CD4-positive, alpha-beta T cell treated with Interleukin-21 for 1 hour (primary cell): ENCODE data around the gene BEND2.
"Not testable (repeated sequence)": the region's sequence is repeated elsewhere in the genome, so short reads cannot be mapped to it uniquely, and the experiment has no call there.

Experiments used
- DNase-seq: peaks from one replicate; pipeline ENCODE4 v3.0.0-alpha.2; 2020

The BEND2 gene

GRCh38 chrX:18220786-18221185, at the start of gene BEND2:
TSS of gene BEND2 (minus strand) at chrX:18220886. CDS start at chrX:18220750, 136 bp downstream.
- no peak for DNase-seq

GRCh38 chrX:18255059-18255458, 34.4 kb upstream of the BEND2 start:
- DNase-seq, result no peak

GRCh38 chrX:18252644-18253359, 32.1 kb upstream of the BEND2 start:
- DNase-seq, result no peak

- DNase-seq, result not testable (repeated sequence)
Measured at GRCh38 chrX:18229646-18230045, 9.0 kb upstream of the BEND2 start.

- no peak for DNase-seq
Measured at GRCh38 chrX:18228069-18228468, 7.4 kb upstream of the BEND2 start.

GRCh38 chrX:18227458-18227857, 6.8 kb upstream of the BEND2 start:
- no peak for DNase-seq

GRCh38 chrX:18210470-18210869, 10.2 kb downstream of the BEND2 start:
- no peak for DNase-seq

- no peak for DNase-seq
Measured at GRCh38 chrX:18206657-18207056, 14.0 kb downstream of the BEND2 start.

GRCh38 chrX:18203631-18204030, 17.1 kb downstream of the BEND2 start:
- DNase-seq, result no peak

GRCh38 chrX:18194688-18195087, 26.0 kb downstream of the BEND2 start:
- DNase-seq, result no peak

GRCh38 chrX:18179446-18179845, 41.2 kb downstream of the BEND2 start:
- no peak for DNase-seq

- no peak for DNase-seq
Measured at GRCh38 chrX:18174971-18175370, 45.7 kb downstream of the BEND2 start.

GRCh38 chrX:18174209-18174608, 46.5 kb downstream of the BEND2 start:
- DNase-seq, result no peak

GRCh38 chrX:18173494-18174180, 47.0 kb downstream of the BEND2 start:
- no peak for DNase-seq

- no peak for DNase-seq
Measured at GRCh38 chrX:18172970-18173369, 47.7 kb downstream of the BEND2 start.

- no peak for DNase-seq
Measured at GRCh38 chrX:18170910-18171309, 49.8 kb downstream of the BEND2 start.

- DNase-seq, result no peak
Measured at GRCh38 chrX:18166068-18166467, 54.6 kb downstream of the BEND2 start.

GRCh38 chrX:18160369-18160768, 60.3 kb downstream of the BEND2 start:
- no peak for DNase-seq

- no peak for DNase-seq
Measured at GRCh38 chrX:18158963-18159362, 61.7 kb downstream of the BEND2 start.

- DNase-seq, result no peak
Measured at GRCh38 chrX:18151649-18152048, 69.0 kb downstream of the BEND2 start.

- DNase-seq, result no peak
Measured at GRCh38 chrX:18151157-18151556, 69.5 kb downstream of the BEND2 start.

GRCh38 chrX:18149454-18149853, 71.2 kb downstream of the BEND2 start:
- DNase-seq, result no peak

- DNase-seq, result no peak
Measured at GRCh38 chrX:18146954-18147353, 73.7 kb downstream of the BEND2 start.

- DNase-seq, result no peak
Measured at GRCh38 chrX:18146009-18146408, 74.7 kb downstream of the BEND2 start.

- no peak for DNase-seq
Measured at GRCh38 chrX:18136816-18137215, 83.9 kb downstream of the BEND2 start.
